ENCODE results near the gene ZNRF2.
"Not testable (repeated sequence)": the region's sequence is repeated elsewhere in the genome, so short reads cannot be mapped to it uniquely, and the experiment has no call there.

Gene ZNRF2

DNA sequence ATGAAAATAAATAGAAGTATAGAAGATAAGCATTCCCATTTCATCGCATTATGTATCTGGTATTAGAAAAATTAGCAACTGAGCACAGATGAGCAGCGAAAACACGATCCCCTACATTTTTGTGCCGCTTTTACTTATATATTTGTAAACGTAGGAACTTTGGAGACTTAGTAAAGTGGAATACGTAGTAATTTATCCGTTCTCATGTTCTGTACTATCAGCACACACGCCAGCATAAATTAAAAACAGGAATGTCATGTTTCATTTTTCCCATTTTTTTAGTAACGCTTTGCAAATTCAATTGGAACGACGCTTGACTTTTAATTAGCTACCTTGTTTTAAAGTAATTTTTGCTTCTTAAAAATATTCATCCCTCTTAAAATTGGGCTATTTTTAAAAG lies 2.4 kb downstream of the ZNRF2 start:
- in situ Hi-C loops (cut with MboI; ENCODE audit: low sequenced_read_pairs) = no loop called here

DNA sequence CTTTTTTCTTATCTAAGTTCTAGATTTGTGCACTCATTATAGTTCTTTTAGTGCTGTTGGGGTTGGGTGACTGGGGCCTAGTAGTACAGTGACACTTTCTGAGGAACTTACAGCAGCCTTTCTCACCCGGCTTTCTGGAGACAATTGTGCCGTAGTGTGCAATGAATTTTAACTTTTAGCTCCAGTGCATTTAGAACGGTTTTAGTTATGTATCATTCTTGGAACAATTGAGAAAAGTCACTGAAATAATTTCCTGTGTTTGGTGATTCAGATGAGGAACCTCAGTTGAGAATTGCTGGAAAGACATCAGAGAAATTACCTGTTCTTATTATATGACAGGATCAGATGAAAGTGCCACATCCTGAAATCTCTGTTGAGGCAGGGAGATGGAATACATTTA lies 3.2 kb downstream of the ZNRF2 start:
- in situ Hi-C loops (cut with MboI; ENCODE audit: low sequenced_read_pairs) = not testable (repeated sequence)

DNA sequence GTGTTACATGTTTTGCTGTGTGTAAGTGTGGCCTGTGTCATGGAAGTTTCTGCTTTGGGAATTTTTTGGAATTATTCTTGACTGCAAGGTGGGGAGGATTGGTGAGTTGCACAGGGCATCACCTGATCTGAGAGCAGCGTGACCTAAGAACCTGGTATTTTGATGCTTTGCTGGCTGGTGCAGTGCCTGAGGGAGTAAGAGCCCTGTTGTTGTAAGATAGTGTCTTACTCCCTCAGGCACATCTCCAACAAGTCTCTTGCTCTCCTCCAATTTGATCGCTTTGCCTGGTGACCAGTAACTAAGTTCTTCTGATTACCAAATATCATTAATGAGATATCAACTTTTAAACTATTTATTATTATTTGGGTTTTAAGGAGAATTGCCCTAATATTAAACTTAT lies 5.2 kb downstream of the ZNRF2 start:
- in situ Hi-C loops (cut with MboI; ENCODE audit: low sequenced_read_pairs) = not testable (repeated sequence)

DNA sequence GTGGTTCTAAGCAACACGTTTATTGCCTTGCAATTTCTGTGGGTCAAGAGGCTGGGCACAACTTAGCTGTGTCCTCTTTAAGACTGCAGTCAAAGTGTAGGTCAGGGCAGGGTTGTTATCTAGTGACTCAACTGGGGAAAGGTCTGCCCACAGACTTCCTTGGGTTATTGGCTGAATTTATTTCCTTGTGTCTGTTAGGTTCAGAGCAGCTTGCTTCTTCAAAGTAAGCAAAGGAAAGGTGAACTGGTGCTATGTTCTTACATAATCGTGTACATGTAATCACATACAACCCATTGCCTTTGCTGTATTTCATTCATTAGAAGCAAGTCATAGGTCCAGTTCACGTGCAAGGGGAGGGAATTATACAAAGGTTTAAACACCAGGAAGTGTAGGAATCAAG lies 5.9 kb downstream of the ZNRF2 start:
- in situ Hi-C loops (cut with MboI; ENCODE audit: low sequenced_read_pairs) = not testable (repeated sequence)

DNA sequence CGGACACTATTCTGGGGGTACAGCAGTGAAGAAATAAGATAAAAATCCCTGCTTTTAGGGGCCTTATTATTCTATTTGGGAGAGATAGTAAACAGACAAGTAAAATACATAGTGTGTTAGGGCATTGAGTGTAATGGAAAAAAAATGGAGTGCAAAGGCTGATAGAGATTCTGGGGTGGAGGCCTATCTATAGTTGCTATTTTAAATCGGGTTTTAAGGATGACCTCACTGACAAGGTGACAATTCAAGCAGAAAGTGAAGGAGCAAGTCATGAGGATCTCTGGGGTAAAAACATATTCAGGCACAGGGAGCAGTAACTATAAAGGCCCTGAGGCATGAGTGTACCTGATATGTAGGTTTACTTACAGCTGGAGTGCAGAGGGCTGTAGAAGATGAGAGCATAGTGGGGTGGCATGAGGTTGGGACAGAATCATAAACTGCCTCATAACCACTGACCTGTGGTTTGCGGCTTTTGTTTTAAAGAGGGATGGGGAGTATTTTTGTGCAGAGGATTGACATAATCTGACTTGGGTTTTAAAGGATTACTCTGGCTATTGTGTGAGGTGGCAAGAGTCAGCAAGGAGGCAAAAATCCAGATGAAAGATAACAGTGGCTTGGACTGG lies 8.1 kb downstream of the ZNRF2 start:
- in situ Hi-C loops (cut with MboI; ENCODE audit: low sequenced_read_pairs) = not testable (repeated sequence)

DNA sequence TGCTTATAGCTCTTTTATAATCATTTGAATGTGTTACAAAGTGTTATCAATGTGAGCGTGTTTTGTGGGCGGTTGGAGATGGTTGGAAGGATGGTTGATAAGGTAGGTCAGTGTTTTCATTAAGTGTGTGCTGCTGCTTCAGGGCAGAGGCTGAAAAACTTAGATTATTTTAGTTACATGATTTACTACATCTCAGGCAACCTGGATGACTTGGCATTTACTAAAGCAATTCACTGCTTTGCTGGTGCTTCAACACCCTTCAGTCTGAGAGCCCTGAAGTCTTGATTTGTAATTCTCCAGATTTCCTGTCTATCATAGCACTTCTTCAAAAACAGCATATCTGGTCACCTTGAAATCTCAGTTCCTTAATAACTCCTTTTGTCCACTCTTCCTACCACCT lies 11.9 kb downstream of the ZNRF2 start:
- in situ Hi-C loops (cut with MboI; ENCODE audit: low sequenced_read_pairs) = not testable (repeated sequence)

DNA sequence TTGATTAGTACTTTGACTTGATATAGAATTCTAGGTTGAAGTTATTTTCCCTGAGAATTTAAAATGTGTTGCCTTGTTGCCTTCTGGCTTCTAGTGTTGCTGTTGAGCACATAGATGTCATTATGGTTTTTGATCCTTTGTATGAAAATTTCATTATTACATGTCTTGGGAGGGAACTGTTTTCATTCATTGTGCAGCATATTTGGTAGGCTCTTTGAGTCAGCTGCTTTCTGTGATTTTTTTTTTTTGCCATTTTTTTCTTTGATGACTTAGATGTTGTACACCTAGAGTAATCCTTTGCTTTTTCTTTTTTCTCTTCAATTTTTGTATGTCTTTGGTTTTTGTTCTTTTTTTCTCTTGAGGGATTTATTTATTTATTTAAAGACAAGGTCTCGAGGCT lies 13.1 kb downstream of the ZNRF2 start:
- in situ Hi-C loops (cut with MboI; ENCODE audit: low sequenced_read_pairs) = not testable (repeated sequence)

DNA sequence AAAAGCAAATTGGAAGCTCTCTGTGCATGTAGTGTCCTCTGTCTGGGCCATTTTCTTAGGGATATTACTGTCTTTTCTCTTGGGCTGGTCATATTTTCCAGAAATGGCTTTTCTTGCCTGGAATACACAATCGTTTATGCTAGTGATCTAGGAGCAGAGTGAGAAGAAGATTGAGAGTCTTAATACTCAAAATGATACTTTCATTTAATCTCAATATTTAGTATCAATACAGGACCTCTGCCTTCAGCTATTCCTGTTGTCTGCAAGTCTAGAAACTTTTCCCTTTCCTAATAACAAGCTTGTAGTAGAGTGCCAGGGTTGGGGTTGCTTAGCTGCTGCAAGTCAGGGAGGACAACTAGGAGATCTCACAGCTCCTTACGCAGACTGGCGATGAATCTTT lies 14.0 kb downstream of the ZNRF2 start:
- in situ Hi-C loops (cut with MboI; ENCODE audit: low sequenced_read_pairs) = not testable (repeated sequence)

DNA sequence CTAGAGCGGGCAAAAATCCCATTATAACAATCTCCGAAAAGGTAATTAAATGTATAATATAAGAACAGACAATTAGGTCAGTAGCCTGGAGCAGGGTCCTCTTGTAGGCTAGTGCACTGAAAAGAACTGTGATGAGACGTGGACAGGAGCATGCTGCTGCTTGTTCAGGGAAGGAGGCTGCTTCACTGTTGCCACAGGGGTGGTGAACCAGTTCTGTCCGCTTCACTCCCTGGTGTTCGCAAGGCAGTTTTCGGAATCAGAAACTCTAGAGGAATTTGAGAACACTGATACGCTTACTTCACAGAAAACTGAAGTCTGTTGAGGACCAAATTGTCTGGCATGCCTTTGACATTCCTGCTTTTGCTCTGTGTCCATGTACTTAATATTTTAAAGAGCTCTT lies 17.4 kb downstream of the ZNRF2 start:
- in situ Hi-C loops (cut with MboI; ENCODE audit: low sequenced_read_pairs) = no loop called here

DNA sequence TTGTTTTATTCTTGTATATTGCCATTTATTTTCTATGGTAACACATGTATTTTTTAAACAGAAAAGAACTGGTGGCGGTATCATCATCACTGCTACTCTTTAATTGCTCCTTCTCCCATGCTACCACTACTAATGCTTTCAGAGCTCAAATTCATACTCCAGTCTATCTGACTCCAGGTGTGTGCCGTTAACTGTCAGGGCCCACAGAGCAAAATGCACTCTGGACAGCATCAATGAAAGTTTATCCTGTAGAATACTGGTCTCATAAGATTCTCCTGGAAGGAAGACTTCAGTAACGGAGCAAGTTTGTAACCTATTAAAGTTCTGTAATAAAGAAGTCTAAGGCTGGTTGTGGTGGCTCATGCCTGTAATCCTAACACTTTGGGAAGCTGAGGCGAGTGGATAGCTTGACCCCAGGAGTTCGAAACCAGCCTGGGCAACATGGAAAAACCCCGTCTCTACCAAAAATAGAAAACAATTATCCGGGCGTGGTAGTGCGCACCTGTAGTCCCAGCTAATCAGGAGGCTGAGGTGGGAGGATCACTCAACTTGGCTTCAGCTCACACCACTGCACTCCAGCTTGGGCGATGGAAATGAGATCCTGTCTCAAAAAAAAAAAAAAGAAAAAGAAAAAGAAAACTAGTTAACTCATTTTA lies 18.4 kb downstream of the ZNRF2 start:
- in situ Hi-C loops (cut with MboI; ENCODE audit: low sequenced_read_pairs) = no loop called here

DNA sequence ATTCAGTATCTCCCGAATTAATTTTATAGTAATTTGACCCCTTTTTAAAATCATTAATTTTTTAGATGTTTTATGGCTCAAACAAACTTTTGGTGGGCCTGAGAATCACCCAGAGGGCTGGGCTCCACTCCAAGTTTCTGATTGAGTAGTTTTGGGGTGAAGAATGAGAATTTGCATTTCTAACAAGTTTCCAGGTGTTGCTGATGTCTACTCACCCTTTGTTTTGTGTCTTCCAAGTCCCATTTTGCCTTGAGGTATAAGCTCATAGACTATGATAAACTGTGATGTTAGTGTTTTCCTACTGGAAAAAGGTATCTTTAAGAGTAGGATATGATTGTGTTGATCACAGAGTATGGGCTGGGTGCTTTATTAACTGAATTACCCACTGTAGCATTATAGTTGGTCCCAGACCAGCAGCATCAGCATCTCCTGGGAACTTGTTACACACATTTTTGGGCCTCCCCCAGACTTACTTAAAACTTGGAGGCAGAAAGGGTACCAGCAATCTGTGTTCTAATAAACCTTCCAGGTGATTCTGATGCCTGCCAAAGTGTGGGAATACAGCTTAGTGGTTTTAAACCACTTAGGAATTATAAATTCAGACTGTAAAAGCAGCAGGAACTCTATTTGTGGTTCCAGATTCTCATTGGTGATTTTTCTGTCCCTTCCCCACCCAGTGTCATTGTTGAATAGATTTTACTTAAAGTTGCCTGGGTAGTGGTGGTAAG lies 19.1 kb downstream of the ZNRF2 start:
- in situ Hi-C loops (cut with MboI; ENCODE audit: low sequenced_read_pairs) = no loop called here

DNA sequence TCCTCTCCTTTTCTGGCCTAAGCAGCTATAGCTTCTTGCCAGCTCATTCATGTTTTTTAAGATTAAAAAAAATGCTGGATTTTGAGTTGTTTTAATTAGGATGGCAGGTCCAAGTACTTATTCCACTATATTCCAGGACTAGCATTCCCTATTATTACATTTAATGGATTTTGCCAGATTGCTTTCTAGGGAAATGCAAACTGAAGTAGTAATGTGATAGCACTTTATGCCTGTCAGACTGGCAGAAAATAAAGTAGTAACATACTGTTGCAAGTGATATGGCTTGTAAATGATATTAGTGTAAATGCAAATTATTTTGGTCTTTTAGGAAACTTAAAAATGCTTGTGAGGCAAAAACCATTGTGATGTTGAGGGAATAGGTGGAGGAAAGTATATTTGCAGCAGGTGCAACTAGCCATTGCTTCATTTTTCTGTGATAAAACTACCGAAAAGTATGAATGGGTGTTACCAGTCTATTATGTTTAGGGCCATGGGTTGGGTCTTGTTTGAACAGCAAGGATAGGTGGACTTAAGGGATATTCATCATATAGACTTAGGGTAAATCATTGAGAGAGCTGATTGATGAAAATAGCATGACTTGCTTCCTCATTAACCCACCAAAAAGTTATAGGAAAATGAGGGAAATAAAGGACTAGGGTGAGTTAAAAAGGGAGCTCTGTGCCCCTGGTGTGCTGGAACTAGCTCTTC lies 19.9 kb downstream of the ZNRF2 start:
- in situ Hi-C loops (cut with MboI; ENCODE audit: low sequenced_read_pairs) = no loop called here

DNA sequence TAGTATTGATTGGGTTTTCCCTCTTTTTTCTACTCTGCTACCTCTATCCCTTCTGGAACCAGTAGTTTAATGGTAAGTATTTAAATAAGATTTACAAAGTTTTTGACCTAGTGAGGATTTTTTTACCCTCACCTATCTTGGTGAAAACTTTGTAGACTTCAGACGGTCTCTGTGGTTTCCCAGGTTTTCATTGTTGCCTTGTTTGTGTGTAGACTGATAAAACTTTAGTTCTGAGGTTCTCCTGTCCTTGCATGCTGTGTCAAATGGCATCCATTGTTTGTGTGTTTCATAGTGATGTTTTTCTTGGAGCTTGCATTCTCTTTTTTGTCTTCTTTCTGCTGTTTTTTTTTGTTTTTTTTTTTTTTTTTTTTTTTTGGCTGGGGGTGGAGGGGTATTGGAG lies 22.6 kb downstream of the ZNRF2 start:
- in situ Hi-C loops (cut with MboI; ENCODE audit: low sequenced_read_pairs) = no loop called here

DNA sequence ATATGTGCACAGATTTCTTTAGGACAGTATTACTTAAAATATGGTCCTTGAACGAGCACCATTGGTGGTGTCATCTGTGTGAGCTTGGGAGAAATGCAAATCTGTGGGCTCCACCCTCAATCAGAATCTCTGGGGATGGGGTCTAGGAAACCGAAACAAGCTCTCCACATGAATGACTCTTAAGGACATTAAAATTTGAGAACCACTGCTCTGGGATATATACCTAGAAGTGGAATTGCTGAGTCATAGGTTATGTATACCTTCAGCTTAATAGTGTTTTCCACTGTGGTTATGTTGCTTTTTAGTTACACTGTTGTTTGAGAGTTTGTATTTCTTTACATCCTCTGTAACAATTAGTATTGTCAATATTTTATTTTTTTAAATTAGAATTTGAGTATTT lies 24.0 kb downstream of the ZNRF2 start:
- in situ Hi-C loops (cut with MboI; ENCODE audit: low sequenced_read_pairs) = no loop called here

DNA sequence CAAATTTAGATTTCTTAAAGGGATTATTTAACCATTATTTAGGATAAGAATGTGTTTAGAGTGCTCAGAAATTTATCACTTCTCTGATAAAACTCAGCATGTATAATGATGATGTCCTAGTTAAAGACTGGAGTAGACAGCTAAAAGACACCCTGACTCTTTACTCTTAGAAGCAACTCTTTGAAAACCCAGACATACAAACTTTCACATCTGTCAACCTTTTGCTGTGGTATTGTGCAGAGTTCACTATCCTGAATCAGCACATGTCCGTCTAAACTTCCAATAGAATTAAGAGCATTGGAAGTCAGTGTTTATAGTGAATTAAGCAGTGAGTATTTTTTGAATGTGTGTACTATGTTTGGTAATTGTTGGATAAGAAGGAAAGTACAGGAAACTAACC lies 24.9 kb downstream of the ZNRF2 start:
- in situ Hi-C loops (cut with MboI; ENCODE audit: low sequenced_read_pairs) = no loop called here

DNA sequence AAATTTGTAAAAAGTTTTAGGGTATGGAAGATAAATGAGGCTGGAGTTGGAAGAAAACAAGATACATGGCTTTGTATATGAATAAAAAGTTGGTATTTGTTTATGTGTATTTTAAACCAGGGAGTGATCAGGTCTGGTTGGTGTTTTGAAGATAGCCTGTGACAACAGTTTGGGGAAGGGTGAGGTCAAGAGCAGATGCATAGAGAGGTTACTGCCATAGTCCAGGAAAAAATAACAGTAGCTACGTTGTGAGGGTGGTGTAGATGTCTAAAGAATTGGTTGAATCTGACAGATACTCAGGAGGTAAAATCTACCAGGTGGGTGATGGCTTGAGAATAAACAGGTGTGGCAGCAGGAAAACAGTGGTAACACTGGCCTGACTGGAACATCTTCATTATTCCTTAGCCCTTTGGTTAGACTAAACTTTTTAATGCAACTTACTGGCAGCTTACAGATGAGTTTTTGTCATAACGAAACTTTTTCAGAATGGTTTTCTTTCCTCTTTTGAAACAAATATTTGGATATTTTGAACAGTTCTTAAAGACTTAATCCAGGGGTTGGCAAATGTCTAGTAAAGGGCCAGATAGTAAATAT lies 25.5 kb downstream of the ZNRF2 start:
- in situ Hi-C loops (cut with MboI; ENCODE audit: low sequenced_read_pairs) = no loop called here

DNA sequence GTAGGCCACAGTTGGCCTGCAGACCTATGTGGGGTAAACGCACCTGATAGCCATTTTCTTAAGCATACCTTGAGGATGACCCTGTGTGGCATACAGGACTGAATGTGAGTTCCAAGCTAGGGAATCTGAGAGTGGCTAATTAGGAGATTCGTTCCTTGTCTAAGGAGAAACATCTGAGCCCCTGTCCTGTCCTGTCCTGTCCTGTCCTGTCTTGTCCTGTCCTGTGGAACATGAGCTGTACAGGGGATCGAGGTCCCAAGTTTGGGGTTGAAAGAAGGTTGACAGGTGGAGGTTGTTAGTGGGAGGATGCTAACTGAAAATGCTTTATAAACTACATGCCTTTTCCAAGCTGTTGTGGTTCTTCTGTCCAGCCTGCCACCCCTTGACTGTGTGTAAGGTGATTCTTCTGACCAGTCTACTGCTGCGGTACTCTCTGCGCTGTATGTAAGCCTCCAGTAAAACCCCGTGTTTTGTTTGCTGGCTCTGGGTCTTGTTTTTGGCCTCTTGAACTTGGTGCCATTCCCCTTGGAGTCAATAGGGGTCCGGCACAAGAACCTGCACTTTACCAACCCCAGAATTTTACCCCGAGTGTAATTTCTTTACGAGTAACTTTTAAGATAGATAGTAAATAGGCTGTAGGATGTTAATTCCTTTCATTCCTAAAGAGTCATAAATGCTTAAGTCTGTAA lies 26.4 kb downstream of the ZNRF2 start:
- in situ Hi-C loops (cut with MboI; ENCODE audit: low sequenced_read_pairs) = no loop called here

DNA sequence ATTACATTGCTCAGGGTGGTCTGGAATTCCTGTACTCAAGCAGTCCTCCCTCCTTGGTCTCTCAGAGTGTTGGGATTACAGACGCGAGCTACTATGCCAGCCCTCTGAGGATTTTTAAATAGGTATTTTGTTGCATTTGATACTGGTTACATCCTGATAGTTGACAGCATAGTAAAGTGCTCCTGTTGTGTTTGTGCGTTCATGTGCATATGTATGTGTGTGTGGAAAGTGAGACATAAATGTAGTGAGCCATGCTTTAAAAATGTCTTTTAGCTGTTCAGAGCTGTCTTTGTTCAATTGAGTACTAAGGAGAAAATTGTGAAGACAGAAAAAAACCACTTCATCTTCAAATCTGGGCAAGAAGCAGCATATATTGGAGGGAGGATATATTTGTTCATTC lies 27.8 kb downstream of the ZNRF2 start:
- in situ Hi-C loops (cut with MboI; ENCODE audit: low sequenced_read_pairs) = no loop called here

DNA sequence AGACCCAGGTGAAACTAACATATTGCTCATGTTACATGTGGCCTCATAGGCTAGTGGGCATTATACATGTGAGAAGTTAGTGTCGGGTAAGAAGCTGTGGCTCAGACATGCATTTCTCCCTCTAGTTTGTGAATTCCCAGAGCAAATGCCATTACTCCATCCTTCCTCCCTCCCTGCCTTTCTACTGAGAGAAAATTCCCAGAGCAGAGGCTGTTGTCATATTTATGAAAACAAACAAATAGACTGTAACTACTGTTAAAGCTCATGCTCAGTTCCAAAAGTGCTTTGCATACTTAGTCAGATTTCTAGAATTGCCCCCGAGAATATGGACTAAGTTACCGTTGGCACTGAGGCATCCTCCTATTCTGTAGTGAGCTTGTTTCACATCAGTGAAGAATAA lies 29.0 kb downstream of the ZNRF2 start:
- in situ Hi-C loops (cut with MboI; ENCODE audit: low sequenced_read_pairs) = no loop called here

DNA sequence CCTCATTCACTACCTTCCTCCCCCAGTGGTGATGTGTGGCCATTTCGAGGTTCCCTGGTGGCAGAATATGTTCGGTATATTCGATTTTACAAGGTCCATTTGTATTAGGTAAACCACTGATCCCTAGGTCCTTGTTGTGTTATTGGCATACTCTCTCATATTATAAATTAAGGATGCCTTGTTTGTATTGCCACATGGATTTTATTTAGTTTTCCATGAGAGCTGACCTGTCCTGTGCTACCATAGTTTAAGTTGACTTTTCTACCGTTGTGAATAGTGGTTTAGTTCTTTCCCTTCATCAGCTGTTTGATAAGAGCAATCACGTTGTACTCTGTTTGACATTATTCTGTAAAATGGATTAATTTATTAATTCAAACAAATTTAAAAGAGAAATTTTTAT lies 29.4 kb downstream of the ZNRF2 start:
- in situ Hi-C loops (cut with MboI; ENCODE audit: low sequenced_read_pairs) = no loop called here

DNA sequence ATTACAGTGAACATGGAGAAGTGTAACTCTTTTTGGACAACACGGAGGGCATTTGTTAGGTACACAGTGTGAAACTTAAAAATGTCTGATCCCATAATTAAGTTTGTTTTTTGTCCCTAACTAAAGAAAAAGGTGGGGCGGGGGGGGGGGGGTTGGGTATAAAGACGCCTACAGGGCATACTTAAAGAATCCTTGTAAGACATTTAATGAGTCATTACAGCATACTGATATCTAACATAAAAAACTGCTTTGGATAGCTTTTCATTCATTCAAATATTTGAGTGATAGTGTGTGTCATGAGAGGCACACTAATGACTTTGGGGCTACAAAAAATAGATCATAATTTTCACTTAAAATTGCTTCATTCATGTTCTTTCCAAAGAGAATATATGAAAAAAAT lies 31.2 kb downstream of the ZNRF2 start:
- in situ Hi-C loops (cut with MboI; ENCODE audit: low sequenced_read_pairs) = no loop called here
